Sigmoid colon (tissue), 4 donors: ENCODE results near the gene SLC6A1.

Source experiments
- CTCF ChIP-seq, 4 experiments: fragments of 450-650 bp in 3 of 4; fragments of 200-600 bp in 1 of 4; IDR thresholded peaks; one replicate each; pipeline ENCODE4 v1.5.1; 2016 to 2019; ENCODE audit warnings: antibody characterized with exemption in 4 of 4, mild to moderate bottlenecking in 3 of 4, moderate library complexity in 2 of 4
- EP300 ChIP-seq, 4 donors: sonication (generic); formaldehyde crosslinking; IDR thresholded peaks; one replicate each; pipeline ENCODE4 v1.6.1; 2017; ENCODE audit warnings: antibody characterized with exemption in 4 of 4
- POLR2A ChIP-seq, 2 donors: fragments of 450-650 bp; IDR thresholded peaks; one replicate each; pipeline ENCODE4 v1.6.1; 2016; ENCODE audit warnings: antibody characterized with exemption in 2 of 2, mild to moderate bottlenecking in 2 of 2, moderate library complexity in 2 of 2
- POLR2AphosphoS5 ChIP-seq, 4 donors: sonication (generic); formaldehyde crosslinking; IDR thresholded peaks; one replicate each; pipeline ENCODE4 v1.6.1; 2017; ENCODE audit warnings: antibody characterized with exemption in 4 of 4

DNA sequence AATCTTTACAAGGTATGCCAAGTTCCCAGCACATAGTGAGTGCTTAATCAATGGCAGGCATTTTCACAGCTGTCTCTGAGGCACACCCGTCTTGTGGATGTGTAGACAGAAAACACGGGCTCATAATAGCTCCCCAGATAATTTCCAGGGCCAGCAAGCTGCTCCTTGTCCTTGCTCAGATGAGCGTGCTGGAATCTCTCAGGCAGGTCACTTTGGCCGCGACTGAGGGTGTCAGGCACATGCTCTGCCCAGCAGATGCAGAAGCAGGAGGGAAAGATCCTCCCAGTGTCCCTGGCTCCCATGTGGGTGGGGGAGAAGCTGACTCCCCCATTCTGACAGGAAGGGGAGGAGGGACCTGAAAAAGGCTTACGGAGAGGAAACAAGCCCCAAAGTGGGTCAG, 35.6 kb upstream of the SLC6A1 start:
- TF ChIP-seq POLR2A (IDR thresholded peaks at IDR 0.05) (no peak), CTCF (IDR thresholded peaks at IDR 0.05) (no peak), POLR2AphosphoS5 (IDR thresholded peaks at IDR 0.05) (no peak), EP300 (IDR thresholded peaks at IDR 0.05) (no peak)
